Heart right ventricle (tissue), 16 donors: Measurements from ENCODE around the gene SMIM27. TPM values are rescaled to one million over a fixed set of nuclear protein-coding genes. Genes with fewer than 3 reads are reported as not detected.
"Not testable (repeated sequence)": the region's sequence is repeated elsewhere in the genome, so short reads cannot be mapped to it uniquely, and the experiment has no call there.

Experiments
- ATAC-seq, 8 donors: fragments of 200-7000 bp; cut with Tn5 transposase; one replicate each; pipeline ENCODE4 v1.9.1; 2020; ENCODE audit warnings: mild to moderate bottlenecking in 8 of 8, moderate library complexity in 8 of 8, moderate number of reproducible peaks in 1 of 8
- DNase-seq, 2 donors: peaks; one replicate each; pipeline ENCODE4 v3.0.0-alpha.2; 2020
- H3K27ac ChIP-seq, 10 donors: fragments of 200-600 bp; sonication (generic) in 2 of 10; one replicate each; pipeline versions ENCODE4 v1.5.0 to v1.8.0; 2020 to 2022; ENCODE audit warnings: mild to moderate bottlenecking in 3 of 10
- H3K27me3 ChIP-seq, 7 donors: fragments of 200-600 bp; one replicate each; pipeline ENCODE4 v1.8.0; 2021 to 2022; ENCODE audit warnings: mild to moderate bottlenecking in 2 of 7
- H3K36me3 ChIP-seq, 9 donors: fragments of 200-600 bp; sonication (generic) in 1 of 9; one replicate each; pipeline versions ENCODE4 v1.5.0 to v1.8.0; 2020 to 2022; ENCODE audit warnings: mild to moderate bottlenecking in 2 of 9
- H3K4me1 ChIP-seq, 9 donors: fragments of 200-600 bp; sonication (generic) in 1 of 9; one replicate each; pipeline versions ENCODE4 v1.5.0 to v1.8.0; 2020 to 2022; ENCODE audit warnings: mild to moderate bottlenecking in 4 of 9
- H3K4me3 ChIP-seq, 10 donors: fragments of 200-600 bp; sonication (generic) in 2 of 10; one replicate each; pipeline versions ENCODE4 v1.5.0 to v1.8.0; 2020 to 2022; ENCODE audit warnings: mild to moderate bottlenecking in 7 of 10, moderate library complexity in 2 of 10
- H3K9me3 ChIP-seq, 11 donors: fragments of 200-600 bp in 10 of 11; sonication (generic) in 2 of 11; one replicate each; pipeline versions ENCODE4 v1.5.0 to v1.8.0; 2013 to 2022; ENCODE audit warnings: mild to moderate bottlenecking in 2 of 11, control low read depth in 1 of 11, moderate library complexity in 1 of 11
- WGBS, 2 donors: extraction: QIAGEN DNeasy Blood & Tissue Kit; methylation state at CpG; one replicate each; pipeline ENCODE4 v1.1.7; 2013; ENCODE audit warnings: inconsistent platforms in 1 of 2; 5-methylcytosine and 5-hydroxymethylcytosine counted together
- intact Hi-C, 10 donors: fragments of 100-400 bp; cut with DNase I; formaldehyde crosslinking; loops; one replicate each; pipeline versions ENCODE4 v1.11.1 to v1.14.2; 2022
- polyA plus RNA-seq, 2 donors: library from polyadenylated mRNA; stranded (reverse); fragments of 200-250 nt; gene quantifications; one replicate each; pipeline ENCODE4 v1.2.3, GENCODE V29; 2013
- total RNA-seq, 10 donors: library from RNA; stranded (reverse); fragmentation: NEBNext Ultra II Directional in 3 of 10; extraction: Animal tissue kit (Norgen Biotek cat#: 25700) in 3 of 10; gene quantifications; one replicate each; pipeline versions ENCODE4 v1.2.1 to v1.2.4, GENCODE V29; 2021 to 2023
- TF ChIP-seq, protein P1 (sequence below), 9 donors: fragments of 200-600 bp; sonication (generic) in 2 of 9; IDR thresholded peaks; one replicate each; pipeline versions ENCODE4 v1.5.0 to v1.8.0; 2021 to 2022; ENCODE audit warnings: antibody characterized with exemption in 9 of 9, mild to moderate bottlenecking in 5 of 9, moderate library complexity in 1 of 9
- donor health status: Arrhythmogenic right ventricular cardiomyopathy.
- donor health status: ischemic (EF 13 %, LVEDD 7.1; RV severe dilation, severe dysfunction).
- donor health status: healthy with polysubstance abuse.
- donor health status: DM: no; HTN: yes; CAD: no.
- donor health status: DM: no; HTN: no; CAD: no.
- donor health status: ischemic (EF 25% LVEDD 6.9; RV normal size, moderate dysfunction).
- donor health status: ischemic (EF 25% LVEDD 5.7; RV mildly dilated, moderate dysfunction).
- donor health status: healthy.
- donor health status: DM: yes; HTN: yes; CAD: no.
- donor health status: Ischemic cardiomyopathy.
- donor health status: ischemic (EF 35%, LVEDD 5.7; RV mildly dilated, moderate dysfunction).
- donor health status: nonischemic (EF 11% LVEDD 7.7; RV severe dilation, severe dysfunction).
- donor health status: DM: yes; HTN: yes; CAD: no.
- donor health status: PGD.
- donor health status: ischemic (EF 29% LVEDD 5.4; RV normal size, mild dysfunction).
- donor health status: nonischemic (EF 23%, LVEDD 6.1; RV moderate dilation, normal function).

SMIM27 gene
- total and polyA plus RNA-seq, 12 donors = 3.6 to 19.6 (median 14.8) TPM

DNA sequence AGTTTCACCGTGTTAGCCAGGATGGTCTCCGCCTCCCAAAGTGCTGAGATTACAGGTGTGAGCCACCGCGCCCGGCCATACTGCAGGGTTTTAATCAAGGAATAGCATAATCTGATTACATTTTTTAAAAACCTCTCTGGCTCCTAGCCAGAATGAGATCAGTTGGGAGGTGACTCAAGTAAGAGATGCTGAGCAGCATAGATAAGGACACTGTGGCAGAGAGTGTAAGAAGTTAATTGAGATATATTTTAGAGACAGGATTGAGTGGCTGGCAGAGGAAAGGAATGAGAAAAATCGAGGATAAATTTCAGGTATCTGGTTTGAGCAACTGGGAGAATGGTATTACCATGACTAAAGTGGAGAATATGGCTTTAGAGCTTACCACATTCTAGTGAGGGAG lies 18.8 kb upstream of the SMIM27 start:
- H3K27me3 ChIP-seq = no peaks in the 10 kb centered on the region
- no peaks in the 10 kb centered on the region for H3K4me1 ChIP-seq
- peaks cover 0 to 12% (median 0%) of the 10 kb centered on the region in 11 donors for H3K9me3 ChIP-seq
- peaks cover 0 to 9% (median 0%) of the 10 kb centered on the region in 9 donors for H3K36me3 ChIP-seq
- no peak overlapping the region for H3K4me3 ChIP-seq
- intact Hi-C loops = no loop called here
- no peak for ATAC-seq
- DNase-seq = no peak
- WGBS, 2 donors = 95 to 96% methylated on average over 6 of the region's 6 CpGs
- TF ChIP-seq, protein P1, sequence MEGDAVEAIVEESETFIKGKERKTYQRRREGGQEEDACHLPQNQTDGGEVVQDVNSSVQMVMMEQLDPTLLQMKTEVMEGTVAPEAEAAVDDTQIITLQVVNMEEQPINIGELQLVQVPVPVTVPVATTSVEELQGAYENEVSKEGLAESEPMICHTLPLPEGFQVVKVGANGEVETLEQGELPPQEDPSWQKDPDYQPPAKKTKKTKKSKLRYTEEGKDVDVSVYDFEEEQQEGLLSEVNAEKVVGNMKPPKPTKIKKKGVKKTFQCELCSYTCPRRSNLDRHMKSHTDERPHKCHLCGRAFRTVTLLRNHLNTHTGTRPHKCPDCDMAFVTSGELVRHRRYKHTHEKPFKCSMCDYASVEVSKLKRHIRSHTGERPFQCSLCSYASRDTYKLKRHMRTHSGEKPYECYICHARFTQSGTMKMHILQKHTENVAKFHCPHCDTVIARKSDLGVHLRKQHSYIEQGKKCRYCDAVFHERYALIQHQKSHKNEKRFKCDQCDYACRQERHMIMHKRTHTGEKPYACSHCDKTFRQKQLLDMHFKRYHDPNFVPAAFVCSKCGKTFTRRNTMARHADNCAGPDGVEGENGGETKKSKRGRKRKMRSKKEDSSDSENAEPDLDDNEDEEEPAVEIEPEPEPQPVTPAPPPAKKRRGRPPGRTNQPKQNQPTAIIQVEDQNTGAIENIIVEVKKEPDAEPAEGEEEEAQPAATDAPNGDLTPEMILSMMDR (IDR thresholded peaks at IDR 0.05) = no peak
- no peak overlapping the region for H3K27ac ChIP-seq

DNA sequence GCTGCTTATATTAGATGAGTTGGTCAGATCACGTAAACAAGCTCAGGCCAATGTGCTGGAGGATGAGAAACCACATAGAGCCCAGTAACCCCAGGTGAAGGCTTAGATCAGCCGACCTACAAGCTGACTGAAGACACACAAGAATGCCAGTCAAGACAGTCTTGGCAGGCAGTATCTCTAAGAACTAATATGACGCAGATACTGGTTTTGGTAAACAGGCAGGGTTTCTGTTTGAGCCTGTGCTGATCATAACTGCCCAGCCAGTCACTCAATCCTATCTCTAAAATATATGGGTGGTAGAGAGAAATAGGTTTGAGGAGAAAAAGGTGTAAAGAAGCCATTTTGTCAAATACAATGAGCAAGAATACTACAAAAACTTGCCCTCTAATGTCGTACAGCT lies 18.3 kb upstream of the SMIM27 start:
- Histone ChIP-seq H3K4me1 (no peaks in the 10 kb centered on the region), H3K27me3 (no peaks in the 10 kb centered on the region), H3K4me3 (no peak overlapping the region), H3K27ac (no peak overlapping the region), H3K36me3 (peaks cover 0 to 9% (median 0%) of the 10 kb centered on the region in 9 donors), H3K9me3 (peaks cover 0 to 12% (median 0%) of the 10 kb centered on the region in 11 donors)
- ATAC-seq = no peak
- DNase-seq = no peak
- WGBS, 2 donors = 96% methylated on average over 4 of the region's 4 CpGs
- intact Hi-C loops = no loop called here
- TF ChIP-seq, protein P1 (IDR thresholded peaks at IDR 0.05) = no peak

DNA sequence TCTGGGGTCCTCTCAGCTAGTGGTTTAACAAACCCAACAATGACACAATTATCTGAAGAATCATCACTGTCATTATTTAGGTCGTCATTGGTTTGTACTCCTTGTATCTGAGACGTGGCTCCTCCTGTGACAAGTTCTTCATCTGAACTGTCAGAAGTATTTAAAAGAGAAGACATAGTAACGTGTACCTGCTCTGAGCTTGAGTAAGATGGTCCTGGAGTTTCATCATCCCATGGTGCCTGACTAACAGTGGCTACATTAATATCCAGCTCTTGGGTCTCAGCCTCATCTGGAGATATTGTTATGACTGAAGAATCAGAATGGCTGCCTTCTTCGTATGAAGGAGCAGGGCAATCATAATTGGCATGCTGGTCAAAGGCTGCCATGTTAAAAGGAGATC lies 9.1 kb upstream of the SMIM27 start:
- Histone ChIP-seq H3K27ac (no peak overlapping the region), H3K4me1 (peaks cover 0 to 12% (median 0%) of the 10 kb centered on the region in 9 donors), H3K9me3 (no peaks in the 10 kb centered on the region), H3K36me3 (peaks cover 0 to 70% (median 8%) of the 10 kb centered on the region in 9 donors), H3K27me3 (no peaks in the 10 kb centered on the region), H3K4me3 (no peak overlapping the region)
- intact Hi-C loops = no loop called here
- ATAC-seq (no peak), DNase-seq (no peak)
- TF ChIP-seq, protein P1 (IDR thresholded peaks at IDR 0.05) = no peak
- 93 to 96% methylated on average over 4 of the region's 4 CpGs for WGBS, 2 donors

DNA sequence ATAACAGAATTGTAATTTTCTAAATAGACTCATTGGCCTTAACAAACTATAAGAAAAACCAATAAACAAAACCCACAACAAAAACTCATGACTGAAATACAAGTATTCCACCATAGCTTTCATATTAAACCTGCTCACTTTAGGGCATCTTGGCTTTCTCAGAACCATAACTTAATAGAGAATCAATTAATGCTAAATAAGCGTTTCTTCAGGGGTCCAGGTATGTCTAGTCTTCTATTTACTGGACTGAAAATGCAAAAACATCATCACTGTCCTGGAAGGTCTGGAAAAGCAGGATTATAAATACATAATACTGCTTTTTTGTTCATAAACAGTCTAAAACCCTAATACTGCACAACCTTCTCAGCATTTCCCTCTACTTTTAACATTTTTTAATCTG lies 6.2 kb upstream of the SMIM27 start:
- intact Hi-C loops = no loop called here
- peaks cover 0 to 56% (median 7%) of the 10 kb centered on the region in 9 donors for H3K36me3 ChIP-seq
- TF ChIP-seq, protein P1 (IDR thresholded peaks at IDR 0.05) = no peak
- no peak overlapping the region for H3K4me3 ChIP-seq
- WGBS, 2 donors = 89 to 96% methylated on average over 1 of the region's 1 CpG
- no peaks in the 10 kb centered on the region for H3K9me3 ChIP-seq
- no peak for ATAC-seq
- no peak for DNase-seq
- H3K4me1 ChIP-seq = peaks cover 0 to 31% (median 16%) of the 10 kb centered on the region in 9 donors
- no peak overlapping the region for H3K27ac ChIP-seq
- no peaks in the 10 kb centered on the region for H3K27me3 ChIP-seq

DNA sequence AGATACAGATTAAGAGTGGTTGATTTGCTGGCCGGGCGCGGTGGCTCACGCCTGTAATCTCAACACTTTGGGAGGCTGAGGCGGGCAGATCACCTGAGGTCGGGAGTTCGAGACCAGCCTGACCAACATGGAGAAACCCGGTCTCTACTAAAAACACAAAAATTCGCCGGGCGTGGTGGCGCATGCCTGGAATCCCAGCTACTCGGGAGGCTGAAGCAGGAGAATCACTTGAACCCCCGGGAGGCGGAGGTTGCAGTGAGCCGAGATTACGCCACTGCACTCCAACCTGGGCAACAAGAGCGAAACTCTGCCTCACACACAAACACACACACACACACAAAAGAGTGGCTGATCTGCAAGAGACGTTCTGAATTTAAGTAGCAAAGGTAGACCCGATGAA lies 3.9 kb upstream of the SMIM27 start:
- intact Hi-C loops, H3K27ac ChIP-seq, H3K27me3 ChIP-seq, H3K9me3 ChIP-seq, DNase-seq, ATAC-seq, H3K4me3 ChIP-seq: not testable (repeated sequence)
- Histone ChIP-seq H3K36me3 (peaks cover 0 to 32% (median 1%) of the 10 kb centered on the region in 9 donors), H3K4me1 (peaks cover 0 to 37% (median 22%) of the 10 kb centered on the region in 9 donors)
- 97% methylated on average over 20 of the region's 20 CpGs for WGBS, 2 donors
